HEK293T (cell line): ENCODE measurements around the gene EFCAB8.

Experiments used
- ARNT ChIP-seq: fragments of 450-650 bp; IDR thresholded peaks from 2 replicates; pipeline ENCODE4 v1.6.1; 2017; ENCODE audit warnings: mild to moderate bottlenecking
- BHLHE40 ChIP-seq: fragments of 450-650 bp; IDR thresholded peaks from 2 replicates; pipeline ENCODE4 v1.6.1; 2016; ENCODE audit warnings: mild to moderate bottlenecking, moderate library complexity, borderline replicate concordance
- FOXA1 ChIP-seq: fragments of 450-650 bp; IDR thresholded peaks from 2 replicates; pipeline ENCODE4 v1.6.1; 2016; ENCODE audit warnings: mild to moderate bottlenecking
- FOXM1 ChIP-seq: fragments of 450-650 bp; IDR thresholded peaks from 2 replicates; pipeline ENCODE4 v1.6.1; 2017; ENCODE audit warnings: mild to moderate bottlenecking, borderline replicate concordance
- NFRKB ChIP-seq: fragments of 450-650 bp; IDR thresholded peaks from 2 replicates; pipeline ENCODE4 v1.6.1; 2016; ENCODE audit warnings: mild to moderate bottlenecking, moderate library complexity
- SP1 ChIP-seq: fragments of 450-650 bp; IDR thresholded peaks from 2 replicates; pipeline ENCODE4 v1.6.1; 2017

DNA sequence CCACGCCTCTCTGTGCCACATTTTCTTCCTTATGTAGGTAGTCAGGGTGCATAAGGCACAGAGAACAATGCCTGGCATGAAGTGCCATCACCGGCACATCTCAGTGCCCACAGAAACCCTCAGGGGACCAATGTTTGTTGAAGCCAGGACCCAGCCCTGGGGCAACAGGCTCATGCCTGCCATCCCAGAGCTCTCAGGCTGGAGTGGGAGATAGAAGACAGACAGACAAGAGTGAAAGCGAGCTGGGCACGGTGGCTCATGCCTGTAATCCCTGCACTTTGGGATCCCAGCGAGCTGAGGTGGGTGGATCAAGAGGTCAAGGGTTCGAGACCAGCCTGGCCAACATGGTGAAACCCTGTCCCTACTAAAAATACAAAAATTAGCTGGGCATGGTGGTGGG is 13.5 kb downstream of the EFCAB8 start:
- no peak for TF ChIP-seq FOXA1
- TF ChIP-seq ARNT: no peak
- TF ChIP-seq SP1: no peak
- no peak for TF ChIP-seq FOXM1
- no peak for TF ChIP-seq NFRKB
- no peak for TF ChIP-seq BHLHE40
